HAP-1 (cell line): ENCODE measurements around the gene KSR1.

Experiments
- DNase-seq, 2 experiments: peaks; one replicate each; pipeline ENCODE4 v3.0.0-alpha.2; 2016 to 2020; ENCODE audit warnings: low spot score in 2 of 2
- H3K27me3 ChIP-seq: fragments of 250-450 bp; sonication (Bioruptor Pico); 2 replicates; pipeline ENCODE4 v1.5.1; 2020; ENCODE audit warnings: low read depth, mild to moderate bottlenecking, moderate library complexity
- H3K36me3 ChIP-seq: fragments of 250-450 bp; sonication (Bioruptor Pico); replicated peaks from 2 replicates; pipeline ENCODE4 v1.5.1; 2020; ENCODE audit warnings: mild to moderate bottlenecking
- H3K4me1 ChIP-seq: fragments of 250-450 bp; sonication (Bioruptor Pico); 2 replicates; pipeline ENCODE4 v1.5.1; 2020; ENCODE audit warnings: mild to moderate bottlenecking
- H3K4me3 ChIP-seq: fragments of 250-450 bp; sonication (Bioruptor Pico); 2 replicates; pipeline ENCODE4 v1.5.1; 2020; ENCODE audit warnings: mild to moderate bottlenecking, moderate library complexity
- H3K9me3 ChIP-seq: fragments of 250-450 bp; sonication (Bioruptor Pico); 2 replicates; pipeline ENCODE4 v1.5.1; 2020; ENCODE audit warnings: mild to moderate bottlenecking, moderate library complexity
- in situ Hi-C: fragments of 300-500 bp; cut with MboI; formaldehyde crosslinking; loops from 3 replicates; pipeline ENCODE4 v1.14.3; 2020; ENCODE audit warnings: low sequenced_read_pairs, inconsistent platforms, mixed read lengths

Gene KSR1

DNA sequence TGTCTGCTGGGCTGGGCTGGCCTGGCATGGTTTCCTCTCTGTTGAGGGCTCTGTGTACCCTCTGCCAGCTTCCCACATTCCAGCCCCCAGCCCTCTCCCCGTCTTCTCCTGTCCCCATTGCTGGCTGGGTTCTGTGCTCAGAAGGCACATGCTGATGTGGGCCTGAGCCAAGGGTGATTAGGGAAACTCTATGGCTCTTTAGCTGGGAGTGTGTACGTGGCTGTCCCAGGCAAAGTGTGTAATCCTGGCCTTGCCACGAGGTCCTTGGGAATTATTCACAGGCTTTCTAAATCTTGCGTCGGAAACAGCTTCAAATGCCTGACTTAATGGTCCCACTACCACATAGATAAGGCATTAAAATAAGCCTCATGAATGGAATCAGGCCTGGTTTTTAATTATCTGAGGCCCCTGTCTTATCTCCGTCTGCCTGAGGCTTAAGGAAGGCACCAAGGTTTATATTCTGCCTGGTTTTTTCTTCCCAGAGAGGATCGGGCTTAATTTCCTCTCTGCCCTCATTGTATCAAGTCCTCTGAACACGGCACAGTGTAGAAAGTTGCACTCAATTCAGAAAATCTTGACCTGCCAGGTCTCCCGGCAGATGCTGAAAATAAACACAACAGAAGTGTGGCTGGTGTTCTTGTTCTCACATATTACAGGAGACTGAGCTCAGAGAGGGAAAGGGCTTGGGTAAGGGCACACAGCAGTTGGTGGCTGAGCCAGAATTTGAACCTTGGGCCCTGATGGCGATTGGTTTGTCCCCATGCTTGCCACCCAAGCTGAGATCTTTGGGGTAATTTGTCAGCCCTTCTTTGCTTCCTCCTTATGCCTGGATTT lies 121.9 kb downstream of the KSR1 start:
- DNase-seq, result no peak
- Histone ChIP-seq H3K4me3 (no peak overlapping the region), H3K4me1 (peaks cover 26% of the 10 kb centered on the region), H3K27me3 (no peaks in the 10 kb centered on the region), H3K36me3 (no peaks in the 10 kb centered on the region), H3K9me3 (no peaks in the 10 kb centered on the region)
- in situ Hi-C loops, result loop anchor here (10.0 kb wide), 1 partner anchor 57 kb away; the partner anchor contains the start of gene LGALS9

- in situ Hi-C loops, result loop anchor here (10.0 kb wide), 1 partner anchor 56 kb away; the partner anchor contains the start of gene LGALS9
- Histone ChIP-seq H3K4me3 (no peak overlapping the region), H3K4me1 (peaks cover 20% of the 10 kb centered on the region), H3K27me3 (no peaks in the 10 kb centered on the region), H3K36me3 (no peaks in the 10 kb centered on the region), H3K9me3 (no peaks in the 10 kb centered on the region)
- no peak for DNase-seq
Measured at GRCh38 chr17:27578718-27579085, 122.5 kb downstream of the KSR1 start.

DNA sequence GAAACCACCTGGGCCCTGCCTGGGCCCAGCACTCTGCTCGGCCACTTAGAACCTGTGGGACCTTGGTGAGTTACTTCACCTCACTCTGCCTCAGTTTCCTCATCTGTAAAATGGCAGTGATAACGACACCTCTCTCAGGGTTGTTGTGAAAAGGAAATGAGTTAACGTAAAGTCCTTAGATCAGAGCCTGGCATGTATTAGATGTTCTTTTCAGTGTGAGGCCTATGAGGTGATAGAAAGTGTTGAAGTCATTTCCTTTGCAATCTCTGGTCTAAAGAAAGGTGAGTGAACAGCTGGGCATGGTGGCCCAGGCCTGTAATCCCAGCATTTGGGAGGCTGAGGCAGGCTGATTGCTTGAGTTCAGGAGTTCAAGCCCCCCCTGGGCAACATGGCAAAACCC lies 123.1 kb downstream of the KSR1 start:
- Histone ChIP-seq H3K4me3 (no peak overlapping the region), H3K4me1 (peaks cover 16% of the 10 kb centered on the region)
- in situ Hi-C loops, result loop anchor here (10.0 kb wide), 1 partner anchor 55 kb away; the partner anchor contains the start of gene LGALS9

DNA sequence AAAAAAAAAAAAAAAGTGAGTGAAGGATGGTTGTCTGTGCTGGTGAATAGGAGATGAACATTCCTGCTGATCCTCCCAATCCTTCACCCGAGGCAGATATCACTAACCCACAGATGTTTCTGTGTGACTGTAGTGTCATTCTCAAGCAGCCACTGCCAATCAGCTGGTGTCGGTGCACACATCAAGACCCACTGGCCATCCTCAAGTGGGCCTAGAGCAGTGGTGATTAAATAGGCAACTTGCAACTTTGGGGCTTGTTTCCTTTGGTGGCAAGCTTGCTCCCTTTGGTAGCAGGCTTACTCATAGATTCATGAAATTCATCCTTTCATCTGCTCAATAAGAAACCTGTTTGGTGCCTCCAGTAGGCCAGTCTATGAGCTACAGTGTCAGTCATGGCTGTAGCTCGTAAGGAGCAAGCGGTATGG lies 123.7 kb downstream of the KSR1 start:
- in situ Hi-C loops, result loop anchor here (10.0 kb wide), 1 partner anchor 55 kb away; the partner anchor contains the start of gene LGALS9
- no peak overlapping the region for H3K4me3 ChIP-seq

More for the DNA sequence above, 123.1 kb downstream of the KSR1 start:
- no peaks in the 10 kb centered on the region for H3K27me3 ChIP-seq
- H3K36me3 ChIP-seq, result no peaks in the 10 kb centered on the region
- H3K9me3 ChIP-seq, result no peaks in the 10 kb centered on the region
- DNase-seq, result no peak

DNA sequence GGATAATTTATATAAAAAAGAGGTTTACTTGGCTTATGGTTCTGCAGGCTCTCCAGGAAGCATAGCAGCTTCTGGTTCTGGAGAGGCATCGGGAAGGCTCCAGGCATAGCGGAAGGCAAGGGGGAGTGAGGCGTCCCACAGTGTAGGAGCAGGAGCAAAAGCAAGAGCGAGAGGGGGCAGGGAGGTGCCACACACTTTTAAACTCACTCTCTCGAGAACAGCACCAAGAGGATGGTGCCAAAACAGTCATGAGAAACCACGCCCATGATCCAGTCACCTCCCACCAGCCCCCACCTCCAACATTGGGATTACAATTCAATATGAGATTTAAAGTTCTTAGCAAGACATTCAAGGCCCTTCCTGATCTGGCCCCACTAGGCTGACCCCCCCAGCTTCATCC lies 124.8 kb downstream of the KSR1 start:
- Histone ChIP-seq H3K9me3 (no peaks in the 10 kb centered on the region), H3K4me3 (no peak overlapping the region), H3K27me3 (no peaks in the 10 kb centered on the region), H3K36me3 (no peaks in the 10 kb centered on the region), H3K4me1 (peaks cover 2% of the 10 kb centered on the region; the same call in 1 of the 2 replicates)
- DNase-seq, result no peak
- in situ Hi-C loops, result no loop called here

More for the DNA sequence above, 123.7 kb downstream of the KSR1 start:
- Histone ChIP-seq H3K27me3 (no peaks in the 10 kb centered on the region), H3K36me3 (no peaks in the 10 kb centered on the region), H3K9me3 (no peaks in the 10 kb centered on the region), H3K4me1 (peaks cover 9% of the 10 kb centered on the region)
- DNase-seq, result no peak

GRCh38 chr17:27582696-27583095 lies 126.4 kb downstream of the KSR1 start:
- DNase-seq, result no peak
- Histone ChIP-seq H3K4me3 (no peak overlapping the region), H3K36me3 (no peaks in the 10 kb centered on the region), H3K9me3 (no peaks in the 10 kb centered on the region), H3K27me3 (no peaks in the 10 kb centered on the region), H3K4me1 (no peaks in the 10 kb centered on the region)
- in situ Hi-C loops, result no loop called here

GRCh38 chr17:27585153-27585681 lies 129.0 kb downstream of the KSR1 start:
- no peaks in the 10 kb centered on the region for H3K4me1 ChIP-seq
- no peak for DNase-seq
- no peaks in the 10 kb centered on the region; the same call in 1 of the 2 replicates for H3K36me3 ChIP-seq
- no peaks in the 10 kb centered on the region for H3K9me3 ChIP-seq
- no peak overlapping the region for H3K4me3 ChIP-seq
- in situ Hi-C loops, result no loop called here
- no peaks in the 10 kb centered on the region for H3K27me3 ChIP-seq

DNA sequence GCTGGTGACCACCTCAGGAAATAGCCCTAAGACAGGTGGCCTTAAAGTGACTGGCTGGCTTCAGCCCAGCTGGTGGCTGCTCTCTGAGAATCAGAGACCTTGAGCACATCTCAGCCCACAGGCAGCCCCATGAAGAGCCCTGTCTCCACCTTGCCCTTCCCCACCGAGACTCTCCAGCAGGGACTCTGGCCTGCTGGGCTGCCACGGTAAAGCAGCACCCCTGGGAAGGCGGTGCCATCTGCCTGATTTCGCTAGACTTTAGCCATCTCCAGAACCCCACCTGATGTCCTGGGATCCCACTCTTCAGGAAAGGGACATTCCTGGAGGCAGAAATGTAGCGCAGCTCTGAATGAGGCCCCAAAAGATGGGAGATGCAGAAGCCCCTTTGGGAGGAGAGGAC lies 129.5 kb downstream of the KSR1 start:
- Histone ChIP-seq H3K9me3 (no peaks in the 10 kb centered on the region), H3K27me3 (no peaks in the 10 kb centered on the region), H3K4me3 (no peak overlapping the region), H3K4me1 (no peaks in the 10 kb centered on the region), H3K36me3 (no peaks in the 10 kb centered on the region; the same call in 1 of the 2 replicates)
- no peak for DNase-seq
- in situ Hi-C loops, result no loop called here

DNA sequence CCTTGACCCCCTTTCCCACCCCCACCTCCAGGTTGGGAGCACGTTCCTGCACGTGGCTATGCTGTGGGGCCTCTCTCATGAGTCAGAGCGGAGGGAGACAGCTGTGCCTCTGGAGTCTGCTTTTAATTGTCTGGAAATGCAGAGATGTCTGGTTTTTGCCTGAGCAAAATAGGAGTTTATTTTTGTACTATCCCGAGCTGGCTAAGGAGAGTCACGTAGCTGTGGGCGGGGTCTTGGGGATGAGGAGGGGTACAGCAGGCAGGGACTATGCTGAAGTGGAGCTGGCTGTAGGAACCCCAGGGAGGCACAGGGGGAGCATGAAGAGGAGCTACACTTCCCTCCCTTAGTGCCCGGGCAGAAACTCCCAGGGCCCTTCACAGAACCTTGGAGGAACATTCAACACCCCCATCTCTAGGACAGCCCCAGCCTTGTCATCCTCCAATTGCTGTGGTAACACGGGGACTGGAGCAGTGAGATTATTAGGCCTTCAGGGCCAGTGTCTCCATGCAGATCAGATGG lies 130.0 kb downstream of the KSR1 start:
- in situ Hi-C loops, result no loop called here
- DNase-seq, result no peak
- H3K9me3 ChIP-seq, result no peaks in the 10 kb centered on the region
- no peak overlapping the region for H3K4me3 ChIP-seq
- no peaks in the 10 kb centered on the region for H3K27me3 ChIP-seq
- no peaks in the 10 kb centered on the region; the same call in 1 of the 2 replicates for H3K36me3 ChIP-seq
- no peaks in the 10 kb centered on the region for H3K4me1 ChIP-seq

DNA sequence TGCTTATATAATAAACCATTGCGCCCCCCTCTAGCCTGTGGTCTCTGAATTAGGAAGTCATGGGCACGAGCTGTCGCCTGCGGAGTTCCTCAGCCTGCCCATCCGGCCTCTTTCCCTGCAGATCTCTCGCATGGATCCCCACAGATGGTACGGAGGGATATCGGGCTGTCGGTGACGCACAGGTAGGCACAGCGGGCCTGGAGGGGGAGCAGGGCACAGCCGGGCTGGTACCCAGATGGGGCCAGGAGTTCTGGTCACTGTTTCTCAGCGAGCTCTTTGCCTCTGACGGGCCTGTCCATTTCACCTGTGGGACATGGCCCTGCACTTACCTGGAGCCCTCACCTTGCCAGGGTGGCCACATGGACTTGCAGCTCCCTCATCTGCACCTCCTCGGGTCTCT lies 132.1 kb downstream of the KSR1 start:
- H3K36me3 ChIP-seq, result no peaks in the 10 kb centered on the region; the same call in 1 of the 2 replicates
- in situ Hi-C loops, result no loop called here
- H3K9me3 ChIP-seq, result no peaks in the 10 kb centered on the region
- DNase-seq, result no peak
- H3K4me3 ChIP-seq, result no peak overlapping the region
- no peaks in the 10 kb centered on the region for H3K4me1 ChIP-seq
- H3K27me3 ChIP-seq, result no peaks in the 10 kb centered on the region

GRCh38 chr17:27590864-27591263 lies 134.6 kb downstream of the KSR1 start:
- H3K4me3 ChIP-seq, result no peak overlapping the region
- DNase-seq, result no peak
- in situ Hi-C loops, result loop anchor here (10.0 kb wide), 1 partner anchor 196 kb away; no protein-coding TSS in a partner anchor
- no peaks in the 10 kb centered on the region; the same call in 1 of the 2 replicates for H3K36me3 ChIP-seq
- no peaks in the 10 kb centered on the region for H3K4me1 ChIP-seq
- no peaks in the 10 kb centered on the region for H3K9me3 ChIP-seq
- H3K27me3 ChIP-seq, result no peaks in the 10 kb centered on the region

DNA sequence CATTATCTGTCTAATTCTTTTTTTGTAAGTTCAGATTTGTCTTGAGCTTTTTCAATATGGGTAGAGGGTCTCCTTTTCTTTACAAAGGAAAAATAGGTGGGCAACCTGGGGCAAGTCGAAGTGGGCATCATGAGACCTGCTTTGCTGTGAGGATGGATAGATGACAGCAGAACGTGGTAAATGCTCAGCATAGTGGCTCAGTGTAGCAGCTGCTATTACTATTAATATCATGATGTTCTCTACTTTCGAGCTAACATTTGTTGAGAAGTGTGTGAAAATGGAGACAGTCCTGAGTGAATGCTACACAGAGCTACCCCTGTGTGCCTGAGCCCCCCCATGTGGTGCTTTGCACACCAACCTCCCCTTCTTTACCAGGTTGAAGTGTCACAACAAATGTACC lies 135.7 kb downstream of the KSR1 start:
- no peak overlapping the region for H3K4me3 ChIP-seq
- no peaks in the 10 kb centered on the region for H3K9me3 ChIP-seq
- no peaks in the 10 kb centered on the region for H3K27me3 ChIP-seq
- in situ Hi-C loops, result loop anchor here (10.0 kb wide), 1 partner anchor 197 kb away; no protein-coding TSS in a partner anchor
- H3K4me1 ChIP-seq, result no peaks in the 10 kb centered on the region
- H3K36me3 ChIP-seq, result no peaks in the 10 kb centered on the region; the same call in 1 of the 2 replicates
- no peak for DNase-seq

- no peaks in the 10 kb centered on the region for H3K4me1 ChIP-seq
- in situ Hi-C loops, result loop anchor here (10.0 kb wide), 1 partner anchor 199 kb away; no protein-coding TSS in a partner anchor
- H3K27me3 ChIP-seq, result no peaks in the 10 kb centered on the region
- no peak for DNase-seq
- no peaks in the 10 kb centered on the region; the same call in 1 of the 2 replicates for H3K36me3 ChIP-seq
- H3K9me3 ChIP-seq, result no peaks in the 10 kb centered on the region
- no peak overlapping the region for H3K4me3 ChIP-seq
Measured at GRCh38 chr17:27593232-27593856, 137.1 kb downstream of the KSR1 start.
